ENCODE measurements around the gene TMEM260. TPM values are rescaled to one million over a fixed set of nuclear protein-coding genes. Genes with fewer than 3 reads are reported as not detected.
"Not testable (repeated sequence)": the region's sequence is repeated elsewhere in the genome, so short reads cannot be mapped to it uniquely, and the experiment has no call there.

Gene TMEM260
- total RNA-seq, 1 donor from 2014 or later: 31.7 TPM

DNA sequence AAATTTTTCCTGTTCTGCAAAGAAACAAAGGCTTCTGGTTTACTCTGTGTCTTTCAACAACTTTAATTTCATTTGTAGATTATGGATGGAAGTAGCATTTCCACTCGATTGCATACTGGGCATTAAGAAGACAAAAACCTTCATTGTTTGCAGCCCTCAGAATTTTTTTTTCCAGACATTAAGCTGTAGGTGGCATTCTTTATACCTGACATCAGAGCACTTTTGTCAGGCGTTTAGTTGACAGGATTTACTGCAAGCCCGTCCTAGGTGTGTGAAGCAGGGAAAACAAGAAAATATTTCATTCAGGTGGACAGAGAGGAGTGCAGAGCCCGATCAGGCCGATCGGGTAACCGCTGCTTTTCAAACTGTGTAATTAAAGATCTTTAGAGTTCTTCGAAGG, 107.5 kb downstream of the TMEM260 start:
- Mint-ChIP-seq H3K4me1 (peaks cover 12% of the 10 kb centered on the region), H3K27ac (no peak overlapping the region), H3K9me3 (peaks cover 5% of the 10 kb centered on the region), H3K36me3 (peaks cover 2% of the 10 kb centered on the region), H3K4me3 (no peak overlapping the region), H3K27me3 (ENCODE audit: low read depth) (peaks cover 2% of the 10 kb centered on the region)
- no peak for DNase-seq (ENCODE audit: low spot score in 2 of 2, unreplicated experiment in 2 of 2)
- no peak for TF ChIP-seq CTCF (IDR thresholded peaks at IDR 0.05; ENCODE audit: unreplicated experiment)

- Mint-ChIP-seq H3K27ac (no peak overlapping the region), H3K4me3 (no peak overlapping the region), H3K36me3 (no peaks in the 10 kb centered on the region), H3K4me1 (no peaks in the 10 kb centered on the region), H3K9me3 (no peaks in the 10 kb centered on the region), H3K27me3 (ENCODE audit: low read depth) (peaks cover 36% of the 10 kb centered on the region)
- no peak for TF ChIP-seq CTCF (IDR thresholded peaks at IDR 0.05; ENCODE audit: unreplicated experiment)
- no peak for DNase-seq (ENCODE audit: low spot score in 2 of 2, unreplicated experiment in 2 of 2)
Measured at GRCh38 chr14:56694609-56695008, 115.0 kb downstream of the TMEM260 start.

- H3K9me3 Mint-ChIP-seq; H3K36me3 Mint-ChIP-seq; H3K4me1 Mint-ChIP-seq; H3K4me3 Mint-ChIP-seq; H3K27ac Mint-ChIP-seq; DNase-seq (ENCODE audit: low spot score in 2 of 2, unreplicated experiment in 2 of 2): not testable (repeated sequence)
- peaks cover 41% of the 10 kb centered on the region for H3K27me3 Mint-ChIP-seq (ENCODE audit: low read depth)
Measured at GRCh38 chr14:56695216-56695615, 115.6 kb downstream of the TMEM260 start.

Other genes with a start within 250 kb of the TMEM260 start
- gene OTX2, start 230.7 kb downstream of the TMEM260 start, total RNA-seq: 0.27 TPM in 1 of 3 replicates, not detected in the others

Measured in mesothelial cell of epicardium (in vitro differentiated cells).